NCI-H146 (cell line): ENCODE results near the gene CERK.
A peak's percentile ranks its signal among the peaks of the same experiment; 100 is the strongest.
"Not testable (repeated sequence)": the region's sequence is repeated elsewhere in the genome, so short reads cannot be mapped to it uniquely, and the experiment has no call there.

Source experiments
- DNase-seq: peaks from one replicate; lab custom pipeline; 2025; lab: John Stamatoyannopoulos, UW

Gene CERK, protein sequence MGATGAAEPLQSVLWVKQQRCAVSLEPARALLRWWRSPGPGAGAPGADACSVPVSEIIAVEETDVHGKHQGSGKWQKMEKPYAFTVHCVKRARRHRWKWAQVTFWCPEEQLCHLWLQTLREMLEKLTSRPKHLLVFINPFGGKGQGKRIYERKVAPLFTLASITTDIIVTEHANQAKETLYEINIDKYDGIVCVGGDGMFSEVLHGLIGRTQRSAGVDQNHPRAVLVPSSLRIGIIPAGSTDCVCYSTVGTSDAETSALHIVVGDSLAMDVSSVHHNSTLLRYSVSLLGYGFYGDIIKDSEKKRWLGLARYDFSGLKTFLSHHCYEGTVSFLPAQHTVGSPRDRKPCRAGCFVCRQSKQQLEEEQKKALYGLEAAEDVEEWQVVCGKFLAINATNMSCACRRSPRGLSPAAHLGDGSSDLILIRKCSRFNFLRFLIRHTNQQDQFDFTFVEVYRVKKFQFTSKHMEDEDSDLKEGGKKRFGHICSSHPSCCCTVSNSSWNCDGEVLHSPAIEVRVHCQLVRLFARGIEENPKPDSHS

DNA sequence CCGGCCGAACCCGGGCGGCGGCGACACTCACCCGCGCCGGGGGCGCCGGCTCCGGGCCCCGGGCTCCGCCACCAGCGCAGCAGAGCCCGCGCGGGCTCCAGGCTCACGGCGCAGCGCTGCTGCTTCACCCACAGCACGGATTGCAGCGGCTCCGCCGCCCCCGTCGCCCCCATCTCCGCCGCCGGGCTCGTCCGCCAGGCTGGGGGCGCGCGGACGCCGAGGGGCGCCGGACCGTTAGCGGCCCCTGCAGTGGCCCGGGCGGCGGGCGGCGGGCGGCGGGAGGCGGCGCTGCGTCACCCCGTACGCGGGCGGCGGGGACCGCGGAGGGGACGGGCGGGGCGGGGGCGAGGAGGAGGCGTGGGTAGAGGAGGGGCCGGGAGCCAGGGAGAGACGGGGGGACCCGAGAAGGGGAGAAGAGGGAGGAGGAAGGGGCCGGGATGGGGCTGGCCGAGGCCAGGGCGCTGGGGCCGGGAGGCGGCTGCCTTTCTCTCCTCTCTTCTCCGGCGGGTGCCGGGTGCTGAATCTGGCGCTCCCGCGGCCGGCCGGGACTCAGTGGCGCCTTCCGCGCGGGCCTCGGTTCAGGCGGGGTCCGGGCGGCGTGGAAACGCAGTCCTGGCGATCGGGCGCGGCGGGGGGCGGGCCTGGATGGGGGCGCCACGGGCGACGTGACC lies at the start of gene CERK:
TSS of gene CERK (minus strand) at position 277 of the 671 bp plus-strand sequence. CDS start at position 173, 104 bp downstream.
- peak; percentile 55 for DNase-seq

DNA sequence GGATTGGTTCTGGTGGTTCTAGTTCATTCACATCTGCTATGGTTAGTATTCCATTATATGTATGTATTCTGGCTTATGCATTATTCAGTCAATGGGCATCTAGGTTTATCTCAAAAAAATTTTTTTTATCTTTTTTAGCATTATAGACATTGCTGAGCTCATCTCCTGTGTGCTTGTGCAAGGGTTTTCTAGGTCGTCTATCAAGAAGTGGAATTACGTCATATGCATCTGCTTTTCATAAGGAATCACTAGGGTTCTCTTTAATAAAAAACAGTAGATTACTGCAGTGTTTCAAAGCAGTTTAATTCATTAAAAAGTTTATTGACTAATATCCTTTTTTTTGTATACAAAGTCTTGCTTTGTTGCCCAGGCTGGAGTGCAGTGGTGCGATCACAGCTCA lies 45.7 kb upstream of the CERK start:
- DNase-seq, result no peak

DNA sequence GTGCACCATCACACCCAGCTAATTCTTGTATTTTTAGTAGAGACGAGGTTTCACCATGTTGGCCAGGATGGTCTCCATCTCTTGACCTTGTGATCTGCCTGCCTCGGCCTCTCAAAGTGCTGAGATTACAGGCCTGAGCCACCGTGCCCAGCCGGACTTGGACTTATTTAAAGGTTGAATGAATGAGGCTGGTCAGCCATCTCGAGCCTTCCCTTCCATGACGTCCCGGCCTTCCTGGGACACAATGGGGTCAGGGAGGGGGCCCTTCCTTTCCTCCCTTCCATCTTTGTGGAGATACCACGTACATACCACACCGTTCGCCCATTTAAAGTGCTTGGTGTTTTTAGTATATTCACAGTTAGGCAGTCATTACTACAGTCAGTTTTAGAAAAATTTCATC lies 44.1 kb upstream of the CERK start:
- DNase-seq, result not testable (repeated sequence)

DNA sequence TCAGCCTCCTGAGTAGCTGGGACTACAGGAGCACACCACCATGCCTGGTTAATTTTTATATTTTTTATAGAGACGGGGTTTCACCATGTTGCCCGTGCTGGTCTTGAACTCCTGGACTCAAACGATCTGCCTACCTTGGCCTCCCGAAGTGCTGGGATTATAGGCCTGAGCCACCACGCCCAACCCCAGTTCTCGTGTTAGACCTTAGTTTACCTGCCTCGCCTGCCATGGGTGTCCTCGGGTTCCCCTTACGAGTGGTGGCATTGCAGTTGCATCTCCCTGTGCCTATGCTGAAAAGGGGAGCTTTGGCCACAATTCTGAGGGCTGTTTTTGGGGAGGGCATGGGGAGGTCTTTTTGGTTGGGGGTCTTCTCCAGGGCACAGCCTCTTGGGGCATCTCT lies 43.2 kb upstream of the CERK start:
- DNase-seq, result no peak

DNA sequence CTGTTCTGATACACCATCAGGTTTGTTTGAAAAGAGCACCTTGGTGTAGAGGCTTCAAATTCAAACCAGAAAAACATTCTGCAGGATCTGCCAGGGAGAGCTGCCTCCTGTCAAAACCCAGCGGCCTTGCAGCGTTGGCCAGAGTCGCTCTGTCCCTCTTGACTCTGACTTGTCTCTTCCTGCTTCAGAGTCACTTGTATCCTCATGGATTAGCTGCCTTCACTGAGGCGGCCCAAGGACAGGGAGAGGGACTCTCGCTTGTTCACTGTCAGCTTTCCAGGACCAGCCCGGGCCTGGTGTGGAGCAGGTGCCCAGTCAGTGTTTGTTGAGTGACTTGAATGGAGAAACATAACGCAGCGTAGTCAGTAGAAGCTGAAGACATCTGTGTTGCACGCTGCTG lies 42.4 kb upstream of the CERK start:
- no peak for DNase-seq

DNA sequence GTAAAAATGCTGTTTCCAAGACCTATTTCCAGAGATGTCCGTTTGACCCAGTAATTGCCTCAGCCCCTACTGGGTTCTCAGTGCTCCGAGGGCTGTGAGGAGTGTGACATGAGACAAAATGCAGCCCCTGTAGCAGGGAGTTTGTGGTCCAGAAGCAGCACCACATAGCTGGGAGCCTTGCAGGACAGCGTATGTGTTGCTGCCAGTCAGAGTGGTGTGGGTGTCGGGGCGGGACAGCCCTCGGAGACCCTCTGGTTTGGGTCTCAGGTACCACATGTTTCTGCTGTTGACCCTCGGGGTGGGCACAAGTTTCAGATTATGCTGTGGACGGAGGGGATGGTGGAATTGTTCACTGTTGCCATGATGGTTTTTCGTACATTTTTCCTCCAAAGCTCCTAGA lies 41.6 kb upstream of the CERK start:
- DNase-seq, result no peak

DNA sequence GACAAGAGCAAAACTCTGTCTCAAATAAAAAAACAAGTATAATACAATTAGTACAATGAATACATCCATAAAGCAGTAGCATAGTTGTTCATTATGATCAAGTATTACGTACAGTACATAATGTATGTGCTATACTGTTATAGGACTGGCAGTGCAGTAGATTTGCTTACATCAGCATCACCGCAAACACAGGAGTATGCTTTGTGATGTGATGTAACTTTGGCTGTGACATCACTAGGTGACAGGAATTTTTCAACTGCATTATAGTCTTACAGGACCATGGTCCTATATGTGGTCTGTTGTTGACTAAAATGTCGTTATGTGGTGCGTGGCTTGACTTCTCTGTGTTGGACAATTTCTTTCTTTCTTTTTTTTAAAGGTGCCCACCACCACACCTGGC lies 41.0 kb upstream of the CERK start:
- DNase-seq, result no peak

DNA sequence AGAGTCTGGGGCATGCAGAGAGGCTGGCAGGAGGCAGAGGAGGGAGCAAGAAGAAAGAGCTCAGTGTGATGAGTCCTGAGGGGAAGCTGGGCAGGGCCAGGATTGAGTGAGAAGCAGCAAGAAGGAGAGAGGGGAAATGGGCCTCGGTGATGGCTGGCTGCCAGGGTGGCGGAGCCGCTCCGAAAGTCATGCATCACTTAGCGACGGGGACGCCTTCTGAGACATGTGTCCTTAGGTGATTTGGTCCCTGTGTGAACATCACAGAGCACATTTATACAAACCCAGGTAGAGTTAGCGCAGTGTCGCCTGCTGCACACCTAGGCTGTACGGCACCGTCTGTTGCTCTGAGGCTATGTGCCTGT lies 39.5 kb upstream of the CERK start:
- DNase-seq, result no peak

DNA sequence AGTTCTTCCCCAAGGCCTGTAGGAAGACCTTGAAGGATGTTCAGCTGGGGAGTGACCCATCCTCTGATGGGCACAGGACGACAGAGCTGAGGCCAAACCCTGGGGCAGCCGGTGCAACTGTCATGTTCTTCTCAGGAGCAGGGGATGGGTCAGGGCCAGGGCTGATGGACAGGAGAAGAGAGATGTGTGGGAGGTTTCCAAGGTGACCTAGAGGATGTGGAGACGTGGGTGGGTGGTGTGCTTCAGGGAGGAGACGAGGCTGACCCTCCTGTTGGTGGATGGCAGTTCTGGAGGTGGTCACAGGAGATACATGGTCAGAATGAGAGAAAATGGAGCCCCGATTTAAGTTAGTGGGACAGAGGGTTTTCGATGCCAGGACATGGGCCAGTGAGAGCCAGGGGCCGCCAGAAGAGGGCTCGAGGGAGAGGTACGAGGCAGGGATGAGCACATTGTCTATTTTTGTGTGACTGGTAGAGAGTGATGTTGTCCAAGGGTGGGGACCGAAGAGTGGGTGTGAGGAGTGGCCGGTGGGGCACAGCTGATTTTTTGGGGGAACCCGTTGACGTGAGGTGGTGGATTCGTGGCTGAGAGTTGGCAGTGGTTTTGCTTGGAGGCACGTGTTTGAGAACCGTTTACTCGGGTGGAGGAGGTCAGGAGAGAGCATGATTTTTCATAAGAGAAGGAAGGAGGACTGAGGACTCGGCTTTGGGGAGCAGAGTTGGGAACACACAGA lies 39.0 kb upstream of the CERK start:
- DNase-seq, result no peak

DNA sequence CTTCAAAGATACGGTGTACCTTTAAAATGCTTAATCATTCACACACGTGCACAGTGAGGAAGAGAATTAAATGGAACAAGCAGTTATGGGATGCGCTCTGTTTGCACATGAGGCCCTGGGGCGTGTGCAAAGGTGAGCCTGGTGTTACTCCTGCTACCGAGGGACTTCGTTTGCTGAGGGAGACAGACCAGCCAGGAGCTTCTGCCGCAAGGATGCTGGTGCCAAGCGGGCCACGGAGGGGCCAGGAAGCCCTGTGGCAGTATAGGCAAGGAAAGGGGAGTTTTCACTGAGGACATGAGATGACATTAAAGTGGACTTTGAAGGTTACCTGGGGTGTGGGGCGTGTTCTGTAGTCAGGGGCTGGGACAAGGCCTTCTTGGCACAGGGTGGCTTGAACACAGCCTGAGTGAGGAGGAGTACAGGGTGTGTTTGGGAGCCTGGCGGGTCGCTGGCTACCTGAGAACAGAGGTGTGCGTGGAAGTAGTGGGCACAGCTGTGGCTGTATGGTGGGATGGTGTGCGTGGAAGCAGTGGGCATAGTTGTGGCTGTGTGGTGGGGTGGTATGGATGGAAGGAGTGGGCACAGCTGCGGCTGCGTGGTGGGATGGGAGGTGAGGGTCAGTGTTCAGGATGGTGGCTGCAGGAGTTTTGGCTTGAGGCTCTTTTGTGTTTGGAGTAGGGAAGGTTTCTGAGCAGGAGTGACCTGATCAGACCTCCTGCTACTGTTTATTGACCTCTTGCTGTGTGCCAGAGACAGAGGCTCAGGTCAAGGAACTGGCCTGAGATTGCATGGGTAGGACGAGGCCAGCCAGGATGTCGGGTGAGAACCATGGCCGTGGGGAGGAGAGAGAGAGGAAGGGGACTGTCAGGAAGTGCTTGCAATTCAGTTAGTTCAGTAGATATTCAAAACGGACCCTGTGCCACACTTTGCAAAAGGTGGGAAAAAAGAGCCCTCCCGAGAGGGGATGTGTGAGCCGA lies 38.1 kb upstream of the CERK start:
- no peak for DNase-seq

DNA sequence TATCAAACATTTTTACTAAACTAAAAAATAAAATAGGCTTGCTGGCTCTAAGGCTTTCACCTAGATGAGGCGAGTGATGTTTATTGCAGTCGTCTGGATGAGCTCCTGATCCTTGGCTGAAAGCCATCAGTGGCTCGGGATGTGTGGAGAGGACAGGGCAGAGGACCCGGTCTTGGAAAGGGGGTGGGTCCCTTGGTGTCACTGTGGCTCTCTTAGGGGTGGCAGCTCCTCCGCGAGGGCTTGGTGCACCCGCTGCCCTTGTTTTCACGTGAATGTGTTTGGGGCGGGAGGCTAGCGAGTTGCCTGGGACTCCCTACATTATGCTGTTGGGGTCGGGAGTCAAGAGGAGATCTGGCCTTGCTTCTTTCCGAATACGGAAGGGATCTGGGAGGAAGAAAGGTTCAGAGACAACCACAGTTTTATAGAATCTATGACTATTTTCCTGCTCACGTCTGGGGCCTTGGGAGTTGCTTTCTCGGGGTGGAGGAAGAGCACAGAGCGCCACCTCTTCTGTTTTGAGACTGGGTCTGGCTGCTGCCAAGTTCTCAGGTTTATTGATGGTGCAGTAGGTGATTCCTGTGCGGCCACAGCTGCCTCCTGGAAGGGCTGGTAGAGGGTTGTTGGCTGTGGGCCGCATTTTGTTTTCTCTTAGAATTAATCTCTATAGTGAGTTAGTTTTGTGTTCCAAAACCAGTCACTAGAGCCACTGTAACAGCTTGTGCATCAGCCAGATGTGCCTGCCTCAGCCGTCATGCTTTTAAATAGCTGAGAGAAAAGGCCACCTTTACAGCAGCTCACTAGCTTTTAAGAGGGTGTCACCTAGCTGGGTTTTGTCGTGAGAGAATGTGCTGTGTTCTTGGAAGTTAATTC lies 37.2 kb upstream of the CERK start:
- no peak for DNase-seq

DNA sequence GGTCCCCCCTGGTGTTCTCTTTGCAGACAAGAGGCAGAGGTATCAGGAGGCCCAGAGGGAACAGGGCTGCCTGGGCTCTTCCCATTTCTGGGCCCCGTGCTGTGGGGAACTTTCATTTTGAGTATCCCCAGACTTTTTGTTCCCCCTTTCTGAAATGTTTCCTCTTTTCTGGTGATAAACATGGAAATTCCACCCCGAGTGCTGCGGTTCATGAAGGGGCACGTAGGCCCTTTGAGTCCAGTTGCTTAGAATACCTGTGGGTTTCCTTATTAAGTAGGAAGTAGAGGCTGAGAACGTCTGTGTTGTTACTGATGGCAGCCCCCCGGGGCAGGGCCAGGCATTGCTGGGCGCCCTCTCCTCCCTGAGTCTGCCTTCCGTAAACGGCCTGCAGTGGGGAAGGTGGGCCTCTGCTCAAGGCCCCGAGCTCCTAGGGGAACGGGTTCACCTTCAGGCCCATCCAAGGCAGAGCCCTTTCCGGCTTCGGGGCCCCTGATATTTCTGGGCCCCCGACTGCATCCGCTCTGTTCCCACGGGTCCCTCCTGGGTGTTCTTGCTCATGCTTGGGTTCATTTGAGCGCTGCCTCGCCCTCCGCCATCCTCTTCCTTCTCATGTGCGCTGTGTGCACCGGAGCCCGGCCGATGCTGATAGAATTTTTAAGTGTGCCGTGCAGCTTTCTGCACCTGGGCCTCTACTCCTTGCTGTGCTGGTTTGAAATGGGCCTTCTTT lies 36.4 kb upstream of the CERK start:
- no peak for DNase-seq

DNA sequence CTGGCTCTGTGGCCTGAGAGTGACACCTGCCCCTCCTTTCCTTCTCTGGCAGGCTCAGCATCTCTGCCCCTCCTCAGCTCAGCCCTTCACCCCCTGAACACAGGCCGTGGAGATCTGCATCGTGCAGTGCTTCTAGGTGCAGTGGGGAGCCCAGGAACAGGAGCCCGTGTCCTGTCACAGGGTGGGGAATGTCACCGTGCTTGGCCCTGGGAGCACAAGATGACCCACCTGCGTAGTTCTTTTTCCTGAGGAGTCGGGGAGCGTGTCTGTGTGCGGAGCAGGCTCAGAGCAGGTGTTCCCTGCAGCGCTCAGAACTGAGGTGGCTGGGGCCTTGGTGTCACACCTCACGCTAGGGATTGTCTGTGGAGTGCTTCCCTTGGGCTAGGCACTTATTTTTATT lies 35.0 kb upstream of the CERK start:
- DNase-seq, result no peak

DNA sequence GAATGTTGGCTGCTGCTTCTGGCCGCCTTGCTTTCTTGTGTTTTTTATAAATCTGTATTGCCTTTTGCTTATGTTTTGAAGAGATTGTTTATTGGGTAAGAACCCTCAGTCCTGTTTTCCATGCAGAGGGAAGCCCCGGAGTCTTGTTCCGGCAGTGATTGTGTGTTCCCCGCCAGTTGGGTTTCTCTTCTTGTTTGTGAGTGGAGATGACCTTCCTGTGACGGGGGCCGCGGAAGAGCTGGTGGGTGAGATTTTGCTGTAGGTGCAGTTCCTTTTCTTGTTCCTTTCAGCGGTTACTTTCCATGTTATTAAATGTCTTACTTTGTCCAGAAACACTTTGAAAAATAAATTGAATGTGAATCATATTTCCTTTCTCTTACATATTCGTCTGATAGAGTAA lies 32.7 kb upstream of the CERK start:
- no peak for DNase-seq

DNA sequence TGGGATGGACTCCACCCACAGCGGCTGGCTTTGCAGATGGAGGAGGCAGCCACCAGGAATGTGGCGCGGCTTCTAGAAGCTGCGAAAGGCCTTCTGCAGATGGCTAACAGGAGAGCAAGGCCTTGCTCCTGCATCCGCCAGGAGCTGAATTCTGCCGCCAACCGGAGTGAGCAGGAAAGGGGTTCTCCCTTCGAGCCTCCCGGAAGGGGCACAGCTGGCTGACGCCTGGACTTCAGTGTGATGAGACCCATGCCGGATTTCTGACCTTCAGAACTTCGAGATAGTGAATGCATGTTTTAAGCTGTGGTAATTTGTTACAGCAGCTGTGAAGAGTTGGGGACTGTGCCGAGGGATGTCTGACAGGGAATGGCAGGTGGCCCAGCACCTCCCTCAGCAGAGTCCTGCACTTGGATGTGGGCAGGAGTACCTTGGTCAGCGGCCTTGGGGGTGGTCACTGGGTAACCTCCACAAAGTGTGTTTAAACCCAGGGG lies 32.1 kb upstream of the CERK start:
- no peak for DNase-seq

DNA sequence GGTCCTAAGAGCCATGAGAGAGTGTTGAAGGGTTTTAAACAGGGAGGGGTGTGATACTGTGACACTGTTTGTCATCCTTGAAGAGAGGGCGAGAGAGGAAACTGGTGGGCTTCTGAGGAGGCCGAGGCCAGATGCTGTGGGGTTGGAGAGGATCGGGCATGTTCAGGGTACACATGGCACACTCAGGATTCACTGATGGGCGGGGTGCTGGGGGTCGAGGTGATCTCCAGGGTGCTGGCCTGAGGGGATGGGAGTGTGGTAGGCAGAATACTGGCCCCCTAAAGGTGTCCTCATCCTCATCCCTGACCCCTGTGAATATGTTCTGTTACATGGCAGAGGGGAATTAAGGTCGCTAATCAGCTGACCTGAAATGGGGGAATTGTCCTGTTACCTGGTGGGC lies 31.7 kb upstream of the CERK start:
- DNase-seq, result no peak

DNA sequence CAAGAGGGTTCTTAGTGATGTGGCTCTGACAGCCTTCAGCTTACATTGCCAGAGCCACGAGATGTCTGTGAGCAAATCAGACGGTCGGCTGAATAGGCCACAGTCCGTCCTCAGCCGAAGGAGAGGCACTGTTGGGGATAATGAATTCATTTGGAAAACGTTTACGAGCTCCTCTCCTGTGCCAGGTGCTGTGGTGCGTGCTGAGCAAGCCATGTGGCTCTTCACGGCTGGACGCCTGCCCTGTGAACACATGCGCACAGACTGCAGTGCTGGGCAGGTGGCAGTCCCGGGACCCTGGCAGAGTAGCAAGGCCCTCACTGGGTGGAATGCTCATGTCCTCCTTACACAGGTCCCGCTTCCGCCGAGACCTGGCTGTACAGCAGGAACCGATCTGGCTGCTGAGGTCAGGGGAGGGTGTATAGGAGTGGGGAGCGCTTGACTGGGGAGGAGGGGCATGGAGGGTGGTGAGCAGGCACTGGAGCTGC lies 31.2 kb upstream of the CERK start:
- peak; percentile 55 for DNase-seq

DNA sequence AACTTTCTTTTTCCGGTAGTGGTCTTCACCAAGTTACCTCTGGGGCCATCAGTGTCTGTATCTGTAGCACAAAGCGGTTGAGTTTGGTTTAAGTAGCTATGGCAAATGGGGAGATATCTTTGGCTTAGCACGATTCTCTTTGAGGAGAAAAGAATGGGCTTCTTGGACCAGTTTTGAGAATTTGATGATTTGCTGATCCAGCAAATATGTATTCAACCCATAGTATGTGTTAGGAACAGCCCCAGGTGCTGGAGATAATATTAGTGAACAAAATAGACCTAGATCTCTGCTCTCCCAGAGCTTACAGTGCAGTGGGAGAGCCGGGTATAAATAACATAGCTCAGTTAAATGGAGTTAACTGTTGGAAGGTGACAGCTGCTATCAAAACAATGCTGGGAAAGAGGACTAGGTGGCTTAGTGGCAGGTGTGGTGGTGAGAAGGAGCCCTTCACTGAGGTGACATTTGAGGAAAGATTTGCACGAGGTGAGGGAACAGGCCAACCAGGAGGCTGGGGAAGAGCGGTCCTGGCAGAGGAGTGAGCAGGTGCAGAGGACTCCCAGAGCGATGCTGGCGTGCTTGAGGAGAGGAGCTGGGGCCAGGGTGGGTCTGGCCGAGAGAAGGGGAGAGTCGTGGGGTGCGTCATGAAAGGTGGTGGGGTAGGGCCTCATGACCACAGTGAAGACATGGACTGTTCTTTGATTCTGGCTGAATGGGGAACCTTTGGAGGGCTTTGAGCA lies 29.4 kb upstream of the CERK start:
- no peak for DNase-seq

DNA sequence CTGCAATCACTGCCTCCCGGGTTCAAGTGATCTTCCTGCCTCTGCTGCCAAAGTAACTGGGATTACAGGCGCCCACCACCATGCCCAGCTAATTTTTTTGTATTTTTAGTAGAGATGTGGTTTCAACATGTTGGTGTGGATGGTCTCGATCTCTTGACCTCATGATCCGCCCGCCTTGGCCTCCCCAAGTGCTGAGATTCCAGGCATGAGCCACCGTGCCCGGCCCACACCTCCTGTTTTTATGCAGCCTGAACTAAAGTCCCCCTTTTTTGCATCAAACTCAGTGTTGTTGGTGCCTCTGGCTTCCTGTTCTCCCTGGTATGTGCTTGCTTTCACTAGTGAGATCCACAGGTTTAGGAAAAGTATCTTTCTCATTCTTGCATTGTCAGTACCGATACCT lies 28.6 kb upstream of the CERK start:
- no peak for DNase-seq
